GM19025 (cell line): ENCODE results near the gene PI4KA.
"Not testable (repeated sequence)": the region's sequence is repeated elsewhere in the genome, so short reads cannot be mapped to it uniquely, and the experiment has no call there.

ENCODE experiments used
- ATAC-seq: cut with Tn5 transposase; IDR thresholded peaks from one replicate; pipeline ENCODE4 v1.9.1; 2021; ENCODE audit warnings: mild to moderate bottlenecking, low read depth, moderate library complexity; ENCODE audit not compliant: unreplicated experiment

Gene PI4KA

GRCh38 chr22:20779014-20779817 lies 79.4 kb downstream of the PI4KA start:
- ATAC-seq = no peak

- ATAC-seq = no peak
These were observed 81.0 kb downstream of the PI4KA start for GRCh38 chr22:20777420-20778177.

DNA sequence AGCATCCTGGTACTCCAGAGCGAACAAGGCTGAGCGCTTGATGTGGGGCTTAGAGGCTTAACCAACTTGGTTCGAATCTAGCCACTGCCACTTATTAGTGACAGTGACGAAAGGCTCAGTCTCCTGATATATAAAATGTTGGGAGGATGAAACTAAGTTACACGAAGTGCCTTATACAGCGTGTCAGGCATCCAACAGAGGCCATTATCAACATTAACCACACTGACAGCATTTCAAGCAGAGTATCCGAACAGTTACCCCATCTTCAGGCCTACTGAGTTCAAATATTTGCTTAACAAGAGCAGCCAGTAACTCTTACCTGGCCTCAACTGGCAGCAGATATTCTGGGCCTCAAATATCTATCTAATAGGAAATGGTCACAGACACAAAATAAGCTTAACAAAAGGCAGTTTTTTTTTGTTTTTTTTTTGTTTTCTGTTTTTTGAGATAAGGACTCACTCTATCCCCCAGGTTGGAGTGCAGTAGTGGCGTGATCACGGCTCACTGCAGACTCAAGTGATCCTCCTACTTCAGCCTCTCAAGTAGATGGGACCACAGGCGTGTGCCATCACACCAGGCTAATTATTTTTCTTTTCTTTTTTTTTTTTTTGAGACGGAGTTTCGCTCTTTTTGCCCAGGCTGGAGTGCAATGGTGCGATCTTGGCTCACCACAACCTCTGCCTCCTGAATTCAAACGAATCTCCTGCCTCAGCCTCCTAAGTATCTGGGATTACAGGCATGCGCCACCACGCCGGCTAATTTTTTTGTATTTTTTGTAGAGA lies 81.8 kb downstream of the PI4KA start:
- ATAC-seq = no peak

GRCh38 chr22:20775342-20775895 lies 83.2 kb downstream of the PI4KA start:
- no peak for ATAC-seq

GRCh38 chr22:20774882-20775281 lies 83.7 kb downstream of the PI4KA start:
- ATAC-seq = no peak

DNA sequence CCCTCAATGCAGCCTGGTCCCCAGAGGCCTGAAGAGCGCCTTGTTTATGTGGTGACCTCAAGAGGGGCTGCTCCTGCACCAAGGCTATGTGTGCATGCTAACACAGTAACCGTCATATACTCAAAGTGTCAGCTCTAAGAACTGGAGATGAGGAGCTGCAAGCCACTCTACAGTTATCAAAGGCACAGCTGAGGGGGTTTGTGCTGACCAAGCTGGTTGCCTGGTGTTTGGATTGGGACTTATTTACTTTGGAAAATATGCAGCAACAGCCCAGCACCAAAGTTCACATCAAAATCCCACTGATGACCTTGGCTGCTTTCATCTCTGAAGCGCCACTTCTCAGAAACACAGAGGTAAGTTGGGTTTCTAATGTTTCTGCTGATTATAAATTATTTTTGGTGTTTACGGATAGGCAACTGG lies 84.8 kb downstream of the PI4KA start, which contains the start of gene SERPIND1:
SERPIND1 (plus strand) TSS at position 321 of the 420 bp plus-strand sequence. CDS start 5,200 bp downstream, outside the sequence.
- no peak for ATAC-seq

DNA sequence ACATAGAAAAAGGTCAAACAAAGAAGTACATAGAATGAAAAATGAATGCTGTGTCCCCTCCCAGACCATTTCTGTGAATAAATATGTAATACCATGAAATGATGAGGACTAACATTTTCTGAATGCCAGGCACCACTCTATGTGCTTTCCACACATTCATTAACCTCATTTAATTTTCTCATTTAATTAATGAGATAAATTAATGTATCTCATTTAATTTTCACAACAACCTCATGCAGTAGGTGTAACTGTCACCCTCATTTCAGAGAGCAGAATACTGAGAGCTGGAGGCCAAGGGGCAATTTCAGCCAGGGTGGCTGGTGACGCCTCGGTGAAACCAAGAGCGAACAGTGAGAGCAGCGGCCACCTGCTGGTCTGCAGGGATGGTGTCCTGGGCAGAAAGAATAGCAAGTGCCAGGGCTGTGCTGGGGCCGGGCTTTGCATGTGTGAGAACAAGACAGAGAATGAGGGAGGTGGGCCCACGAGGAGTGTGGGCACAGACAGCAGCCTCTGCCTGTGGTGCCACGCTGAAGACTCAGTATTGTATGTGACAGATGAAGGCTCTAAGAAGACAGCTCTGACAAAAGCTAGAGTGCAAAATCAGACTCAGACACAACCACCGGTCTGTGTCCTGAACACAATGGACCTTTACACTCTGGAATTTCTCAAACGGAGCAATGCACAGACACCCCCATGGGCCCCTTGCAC lies 86.5 kb downstream of the PI4KA start:
- no peak for ATAC-seq

GRCh38 chr22:20769496-20769826 lies 89.2 kb downstream of the PI4KA start:
- ATAC-seq = not testable (repeated sequence)

- no peak for ATAC-seq
These were observed 92.1 kb downstream of the PI4KA start for GRCh38 chr22:20766530-20766929.

GRCh38 chr22:20765938-20766337 lies 92.7 kb downstream of the PI4KA start:
- no peak for ATAC-seq

GRCh38 chr22:20764729-20765128 lies 93.9 kb downstream of the PI4KA start:
- ATAC-seq = no peak

GRCh38 chr22:20764471-20764720 lies 94.2 kb downstream of the PI4KA start:
- ATAC-seq = no peak

DNA sequence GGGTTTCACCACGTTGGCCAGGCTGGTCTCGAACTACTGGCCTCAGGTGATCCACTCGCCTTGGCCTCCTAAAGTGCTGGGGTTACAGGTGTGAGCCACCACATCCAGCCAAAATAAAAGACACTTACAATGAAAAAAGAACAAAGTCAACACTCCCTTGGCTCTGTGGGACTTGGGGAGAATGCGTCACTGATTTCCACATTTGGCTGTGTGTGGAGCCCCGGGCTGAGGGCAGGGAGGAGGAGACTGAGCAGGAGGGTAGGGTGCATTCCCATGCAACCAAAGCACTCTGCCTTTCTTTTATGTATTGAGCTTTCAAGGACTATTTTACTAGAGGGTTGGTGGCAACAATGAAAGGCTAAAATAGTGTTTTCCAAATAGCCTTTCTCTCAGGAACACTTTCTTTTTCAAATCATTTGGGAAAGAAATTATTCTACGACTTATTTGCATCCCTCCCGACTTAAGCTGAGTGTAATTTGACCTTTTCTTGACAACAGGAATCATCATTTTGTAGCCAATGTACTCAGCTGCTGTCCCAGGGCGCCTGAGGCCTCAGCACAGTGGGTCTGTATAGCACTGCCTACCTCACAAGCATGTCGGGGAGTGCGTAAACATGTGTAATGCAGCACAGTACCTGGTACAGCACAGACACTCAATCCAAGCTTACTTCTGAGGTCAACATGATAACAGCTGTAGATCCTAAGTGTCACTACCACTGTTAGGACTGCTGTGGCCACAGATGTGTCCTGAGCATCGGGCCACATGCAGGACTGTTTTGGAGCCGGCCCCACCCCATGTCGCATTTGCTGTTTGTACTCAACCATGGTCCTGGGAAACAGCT lies 94.8 kb downstream of the PI4KA start:
- ATAC-seq = no peak

DNA sequence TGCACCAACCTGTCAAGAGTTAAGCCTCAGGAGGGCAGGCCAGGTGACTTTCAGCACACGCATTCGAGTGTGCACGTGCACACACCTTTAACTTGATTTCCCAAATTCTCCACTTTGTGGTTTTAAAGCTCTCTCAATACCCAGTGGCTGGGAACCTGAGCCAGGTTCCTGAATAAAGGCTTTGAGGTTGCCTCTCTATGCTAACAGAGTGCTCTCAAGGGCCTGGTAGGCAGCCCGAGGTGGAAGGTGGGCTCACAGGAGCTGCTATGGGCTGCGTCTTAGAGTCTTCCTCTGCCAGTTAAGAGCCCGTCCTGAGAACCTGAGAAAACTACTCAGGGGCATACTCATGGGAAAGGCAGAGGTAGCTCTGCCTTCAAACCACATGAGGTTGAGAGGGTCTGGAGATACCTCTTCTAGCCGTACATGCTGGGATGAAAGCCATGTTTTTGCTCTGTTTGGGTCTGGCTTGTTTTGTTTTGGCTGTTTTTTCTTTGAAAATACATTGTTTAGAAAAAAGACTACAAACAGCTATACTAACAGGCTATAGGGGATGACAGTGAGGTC lies 96.3 kb downstream of the PI4KA start:
- no peak for ATAC-seq

GRCh38 chr22:20761536-20761935 lies 97.1 kb downstream of the PI4KA start:
- ATAC-seq = no peak

- no peak for ATAC-seq
These were observed 98.5 kb downstream of the PI4KA start for GRCh38 chr22:20760084-20760483.

DNA sequence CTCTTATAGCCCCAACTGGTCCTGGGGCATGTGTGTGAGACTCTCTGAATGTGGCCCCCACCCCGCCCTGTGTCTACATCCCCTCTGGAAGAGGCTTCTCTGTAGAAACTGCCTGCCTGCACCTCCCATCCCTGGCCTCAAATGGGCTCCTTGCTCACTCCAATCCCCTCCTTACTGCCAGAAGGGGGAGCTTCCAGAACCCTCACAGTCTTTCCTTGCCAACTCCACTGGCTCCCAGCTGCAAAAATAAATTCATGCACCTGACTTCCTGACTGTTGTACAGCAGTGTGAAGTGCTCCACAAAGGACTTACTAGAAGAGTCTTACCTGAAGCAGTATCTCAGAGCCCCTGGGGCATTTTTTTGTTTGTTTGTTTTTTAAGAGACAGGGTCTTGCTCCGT lies 99.9 kb downstream of the PI4KA start:
- no peak for ATAC-seq

- no peak for ATAC-seq
These were observed 101.8 kb downstream of the PI4KA start for GRCh38 chr22:20756846-20757245.

GRCh38 chr22:20752873-20753272 lies 105.7 kb downstream of the PI4KA start:
- ATAC-seq = no peak
